H1 (cell line): ENCODE measurements around the gene KRTAP1-5. TPM values are rescaled to one million over a fixed set of nuclear protein-coding genes. Genes with fewer than 3 reads are reported as not detected.

Experiments
- CBX8 ChIP-seq: fragments of 300-800, 300-1000 bp; sonication (generic); IDR thresholded peaks from 2 replicates; pipeline ENCODE4 v1.7.1; 2016; ENCODE audit warnings: low read depth, low read length, borderline replicate concordance
- CHD1 ChIP-seq: IDR thresholded peaks from 2 replicates; pipeline ENCODE4 v1.6.1; 2012; ENCODE audit warnings: low read depth, low read length, improper control_type of control experiment
- KDM1A ChIP-seq: fragments of 200-600, 300-600 bp; sonication (generic); IDR thresholded peaks from 2 replicates; pipeline ENCODE4 v1.7.1; 2016; ENCODE audit warnings: mild to moderate bottlenecking, low read length, borderline replicate concordance
- NRF1 ChIP-seq: IDR thresholded peaks from 2 replicates; pipeline ENCODE4 v1.6.1; 2011; ENCODE audit warnings: mild to moderate bottlenecking, low read depth, low read length, improper control_type of control experiment
- POLR2A ChIP-seq, 2 experiments: IDR thresholded peaks; 1 replicate in 1 of 2; 2 replicates in 1 of 2; pipeline ENCODE4 v1.6.1; 2011; ENCODE audit warnings: low read depth in 2 of 2, low read length in 2 of 2, mild to moderate bottlenecking in 2 of 2; ENCODE audit errors: control extremely low read depth in 1 of 2
- SIN3A ChIP-seq, 2 experiments: IDR thresholded peaks in 1 of 2; conservative IDR thresholded peaks in 1 of 2; 2 replicates each; pipeline ENCODE4 v1.6.1; 2011 to 2012; ENCODE audit warnings: low read length in 2 of 2, improper control_type of control experiment in 1 of 2, low read depth in 1 of 2, mild to moderate bottlenecking in 1 of 2
- SIRT6 ChIP-seq: IDR thresholded peaks from one replicate; pipeline ENCODE4 v1.7.1; 2012; ENCODE audit warnings: low read length, inconsistent platforms
- SIX5 ChIP-seq: IDR thresholded peaks from 2 replicates; pipeline ENCODE4 v1.6.1; 2011; ENCODE audit warnings: mild to moderate bottlenecking, low read depth, low read length
- polyA plus RNA-seq, 7 experiments: library from polyadenylated mRNA; depleted of rRNA in 3 of 7; stranded (reverse) in 5 of 7; unstranded in 2 of 7; fragments of >200 nt in 5 of 7; fragments of 200-250 nt in 2 of 7; gene quantifications; 1 replicate in 5 of 7; 2 replicates in 1 of 7; 4 replicates in 1 of 7; pipeline versions ENCODE4 v1.2.1 to v1.2.3, GENCODE V29; 2011 to 2013; ENCODE audit warnings: missing spikeins in 2 of 7, mixed read lengths in 2 of 7
- total RNA-seq: library from RNA; stranded (reverse); fragmentation: NEBNext Ultra II Directional; extraction: Animal tissue kit (Norgen Biotek cat#: 25700); gene quantifications from 2 replicates; pipeline ENCODE4 v1.2.1, GENCODE V29; 2021
- TF ChIP-seq, protein P1 (sequence below): fragments of 300-600 bp; sonication (generic); IDR thresholded peaks from 2 replicates; pipeline ENCODE4 v1.7.1; 2012; ENCODE audit warnings: low read length, moderate library complexity, mild to moderate bottlenecking, inconsistent platforms; ENCODE audit not compliant: insufficient replicate concordance
- TF ChIP-seq, protein P2 (sequence below), 3 experiments: IDR thresholded peaks; 1 replicate in 2 of 3; 2 replicates in 1 of 3; pipeline versions ENCODE4 v1.5.1 to v1.6.1; 2011; ENCODE audit warnings: low read length in 3 of 3, mild to moderate bottlenecking in 3 of 3, inconsistent platforms in 2 of 3, low read depth in 1 of 3, moderate library complexity in 1 of 3; ENCODE audit not compliant: insufficient read depth in 1 of 3; ENCODE audit errors: control extremely low read depth in 1 of 3

The KRTAP1-5 gene
- total and polyA plus RNA-seq, 2 of the 8 experiments (the other 6 are each of a cell fraction or from before 2014, with no cell fraction given) = not detected

DNA sequence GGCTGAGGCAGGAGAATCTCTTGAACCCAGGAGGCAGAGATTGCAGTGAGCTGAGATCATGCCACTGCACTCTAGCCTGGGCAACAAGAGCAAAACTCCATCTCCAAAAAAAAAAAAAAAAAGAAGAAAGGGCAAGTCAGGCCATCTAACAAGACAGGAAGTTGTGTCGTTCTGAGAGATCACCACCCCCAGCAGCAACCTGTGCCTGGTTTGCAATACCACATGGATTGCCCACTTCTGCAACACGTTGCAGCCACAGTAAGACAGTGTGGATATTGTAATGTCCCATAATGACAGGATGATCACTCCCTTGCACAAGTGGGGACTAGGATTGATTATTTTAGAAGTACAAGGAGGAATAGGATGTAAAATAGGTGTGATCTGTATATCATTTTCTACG, 42.0 kb upstream of the KRTAP1-5 start (continued):
- TF ChIP-seq, protein P1, sequence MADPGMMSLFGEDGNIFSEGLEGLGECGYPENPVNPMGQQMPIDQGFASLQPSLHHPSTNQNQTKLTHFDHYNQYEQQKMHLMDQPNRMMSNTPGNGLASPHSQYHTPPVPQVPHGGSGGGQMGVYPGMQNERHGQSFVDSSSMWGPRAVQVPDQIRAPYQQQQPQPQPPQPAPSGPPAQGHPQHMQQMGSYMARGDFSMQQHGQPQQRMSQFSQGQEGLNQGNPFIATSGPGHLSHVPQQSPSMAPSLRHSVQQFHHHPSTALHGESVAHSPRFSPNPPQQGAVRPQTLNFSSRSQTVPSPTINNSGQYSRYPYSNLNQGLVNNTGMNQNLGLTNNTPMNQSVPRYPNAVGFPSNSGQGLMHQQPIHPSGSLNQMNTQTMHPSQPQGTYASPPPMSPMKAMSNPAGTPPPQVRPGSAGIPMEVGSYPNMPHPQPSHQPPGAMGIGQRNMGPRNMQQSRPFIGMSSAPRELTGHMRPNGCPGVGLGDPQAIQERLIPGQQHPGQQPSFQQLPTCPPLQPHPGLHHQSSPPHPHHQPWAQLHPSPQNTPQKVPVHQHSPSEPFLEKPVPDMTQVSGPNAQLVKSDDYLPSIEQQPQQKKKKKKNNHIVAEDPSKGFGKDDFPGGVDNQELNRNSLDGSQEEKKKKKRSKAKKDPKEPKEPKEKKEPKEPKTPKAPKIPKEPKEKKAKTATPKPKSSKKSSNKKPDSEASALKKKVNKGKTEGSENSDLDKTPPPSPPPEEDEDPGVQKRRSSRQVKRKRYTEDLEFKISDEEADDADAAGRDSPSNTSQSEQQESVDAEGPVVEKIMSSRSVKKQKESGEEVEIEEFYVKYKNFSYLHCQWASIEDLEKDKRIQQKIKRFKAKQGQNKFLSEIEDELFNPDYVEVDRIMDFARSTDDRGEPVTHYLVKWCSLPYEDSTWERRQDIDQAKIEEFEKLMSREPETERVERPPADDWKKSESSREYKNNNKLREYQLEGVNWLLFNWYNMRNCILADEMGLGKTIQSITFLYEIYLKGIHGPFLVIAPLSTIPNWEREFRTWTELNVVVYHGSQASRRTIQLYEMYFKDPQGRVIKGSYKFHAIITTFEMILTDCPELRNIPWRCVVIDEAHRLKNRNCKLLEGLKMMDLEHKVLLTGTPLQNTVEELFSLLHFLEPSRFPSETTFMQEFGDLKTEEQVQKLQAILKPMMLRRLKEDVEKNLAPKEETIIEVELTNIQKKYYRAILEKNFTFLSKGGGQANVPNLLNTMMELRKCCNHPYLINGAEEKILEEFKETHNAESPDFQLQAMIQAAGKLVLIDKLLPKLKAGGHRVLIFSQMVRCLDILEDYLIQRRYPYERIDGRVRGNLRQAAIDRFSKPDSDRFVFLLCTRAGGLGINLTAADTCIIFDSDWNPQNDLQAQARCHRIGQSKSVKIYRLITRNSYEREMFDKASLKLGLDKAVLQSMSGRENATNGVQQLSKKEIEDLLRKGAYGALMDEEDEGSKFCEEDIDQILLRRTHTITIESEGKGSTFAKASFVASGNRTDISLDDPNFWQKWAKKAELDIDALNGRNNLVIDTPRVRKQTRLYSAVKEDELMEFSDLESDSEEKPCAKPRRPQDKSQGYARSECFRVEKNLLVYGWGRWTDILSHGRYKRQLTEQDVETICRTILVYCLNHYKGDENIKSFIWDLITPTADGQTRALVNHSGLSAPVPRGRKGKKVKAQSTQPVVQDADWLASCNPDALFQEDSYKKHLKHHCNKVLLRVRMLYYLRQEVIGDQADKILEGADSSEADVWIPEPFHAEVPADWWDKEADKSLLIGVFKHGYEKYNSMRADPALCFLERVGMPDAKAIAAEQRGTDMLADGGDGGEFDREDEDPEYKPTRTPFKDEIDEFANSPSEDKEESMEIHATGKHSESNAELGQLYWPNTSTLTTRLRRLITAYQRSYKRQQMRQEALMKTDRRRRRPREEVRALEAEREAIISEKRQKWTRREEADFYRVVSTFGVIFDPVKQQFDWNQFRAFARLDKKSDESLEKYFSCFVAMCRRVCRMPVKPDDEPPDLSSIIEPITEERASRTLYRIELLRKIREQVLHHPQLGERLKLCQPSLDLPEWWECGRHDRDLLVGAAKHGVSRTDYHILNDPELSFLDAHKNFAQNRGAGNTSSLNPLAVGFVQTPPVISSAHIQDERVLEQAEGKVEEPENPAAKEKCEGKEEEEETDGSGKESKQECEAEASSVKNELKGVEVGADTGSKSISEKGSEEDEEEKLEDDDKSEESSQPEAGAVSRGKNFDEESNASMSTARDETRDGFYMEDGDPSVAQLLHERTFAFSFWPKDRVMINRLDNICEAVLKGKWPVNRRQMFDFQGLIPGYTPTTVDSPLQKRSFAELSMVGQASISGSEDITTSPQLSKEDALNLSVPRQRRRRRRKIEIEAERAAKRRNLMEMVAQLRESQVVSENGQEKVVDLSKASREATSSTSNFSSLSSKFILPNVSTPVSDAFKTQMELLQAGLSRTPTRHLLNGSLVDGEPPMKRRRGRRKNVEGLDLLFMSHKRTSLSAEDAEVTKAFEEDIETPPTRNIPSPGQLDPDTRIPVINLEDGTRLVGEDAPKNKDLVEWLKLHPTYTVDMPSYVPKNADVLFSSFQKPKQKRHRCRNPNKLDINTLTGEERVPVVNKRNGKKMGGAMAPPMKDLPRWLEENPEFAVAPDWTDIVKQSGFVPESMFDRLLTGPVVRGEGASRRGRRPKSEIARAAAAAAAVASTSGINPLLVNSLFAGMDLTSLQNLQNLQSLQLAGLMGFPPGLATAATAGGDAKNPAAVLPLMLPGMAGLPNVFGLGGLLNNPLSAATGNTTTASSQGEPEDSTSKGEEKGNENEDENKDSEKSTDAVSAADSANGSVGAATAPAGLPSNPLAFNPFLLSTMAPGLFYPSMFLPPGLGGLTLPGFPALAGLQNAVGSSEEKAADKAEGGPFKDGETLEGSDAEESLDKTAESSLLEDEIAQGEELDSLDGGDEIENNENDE = no peak
- TF ChIP-seq SIRT6 (no peak), SIX5 (no peak), CBX8 (no peak), SIN3A (conservative IDR thresholded peaks at IDR 0.05 in 1 of 2, IDR thresholded peaks at IDR 0.05 in 1 of 2; ENCODE audit: low read depth in 1 of 2, low read length in 2 of 2) (no peak), CHD1 (no peak), NRF1 (no peak), KDM1A (no peak), POLR2A (IDR thresholded peaks at IDR 0.05; ENCODE audit: control extremely low read depth in 1 of 2, low read depth in 2 of 2, low read length in 2 of 2) (no peak)
- TF ChIP-seq, protein P2, sequence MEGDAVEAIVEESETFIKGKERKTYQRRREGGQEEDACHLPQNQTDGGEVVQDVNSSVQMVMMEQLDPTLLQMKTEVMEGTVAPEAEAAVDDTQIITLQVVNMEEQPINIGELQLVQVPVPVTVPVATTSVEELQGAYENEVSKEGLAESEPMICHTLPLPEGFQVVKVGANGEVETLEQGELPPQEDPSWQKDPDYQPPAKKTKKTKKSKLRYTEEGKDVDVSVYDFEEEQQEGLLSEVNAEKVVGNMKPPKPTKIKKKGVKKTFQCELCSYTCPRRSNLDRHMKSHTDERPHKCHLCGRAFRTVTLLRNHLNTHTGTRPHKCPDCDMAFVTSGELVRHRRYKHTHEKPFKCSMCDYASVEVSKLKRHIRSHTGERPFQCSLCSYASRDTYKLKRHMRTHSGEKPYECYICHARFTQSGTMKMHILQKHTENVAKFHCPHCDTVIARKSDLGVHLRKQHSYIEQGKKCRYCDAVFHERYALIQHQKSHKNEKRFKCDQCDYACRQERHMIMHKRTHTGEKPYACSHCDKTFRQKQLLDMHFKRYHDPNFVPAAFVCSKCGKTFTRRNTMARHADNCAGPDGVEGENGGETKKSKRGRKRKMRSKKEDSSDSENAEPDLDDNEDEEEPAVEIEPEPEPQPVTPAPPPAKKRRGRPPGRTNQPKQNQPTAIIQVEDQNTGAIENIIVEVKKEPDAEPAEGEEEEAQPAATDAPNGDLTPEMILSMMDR (IDR thresholded peaks at IDR 0.05; ENCODE audit: control extremely low read depth in 1 of 3, insufficient read depth in 1 of 3, low read depth in 1 of 3, low read length in 3 of 3) = no peak
